Nephron progenitor cell (in vitro differentiated cells): Measurements from ENCODE around the gene WWOX.
A peak's percentile ranks its signal among the peaks of the same experiment; 100 is the strongest.

Source experiments
- DNase-seq: peaks from one replicate; pipeline ENCODE4 v3.0.0; 2021
- H3K27ac Mint-ChIP-seq: 2 replicates; pipeline ENCODE4 v1.8.0; 2021; ENCODE audit warnings: mild to moderate bottlenecking, moderate library complexity, mixed read lengths
- H3K27me3 Mint-ChIP-seq: 2 replicates; pipeline ENCODE4 v1.8.0; 2021; ENCODE audit warnings: mild to moderate bottlenecking, low read depth, mixed read lengths; ENCODE audit not compliant: poor library complexity
- H3K36me3 Mint-ChIP-seq: 2 replicates; pipeline ENCODE4 v1.8.0; 2021; ENCODE audit warnings: low read depth, mixed read lengths
- H3K4me1 Mint-ChIP-seq: 2 replicates; pipeline ENCODE4 v1.8.0; 2021; ENCODE audit warnings: mixed read lengths
- H3K4me3 Mint-ChIP-seq: 2 replicates; pipeline ENCODE4 v1.8.0; 2021; ENCODE audit warnings: mild to moderate bottlenecking, moderate library complexity, mixed read lengths
- H3K9me3 Mint-ChIP-seq: 2 replicates; pipeline ENCODE4 v1.8.0; 2021; ENCODE audit warnings: mild to moderate bottlenecking, moderate library complexity, mixed read lengths
- TF ChIP-seq, protein P1 (sequence below): fragments of 200-600 bp; sonication (generic); IDR thresholded peaks from 2 replicates; pipeline ENCODE4 v1.5.0; 2021; ENCODE audit warnings: antibody characterized with exemption

WWOX gene

DNA sequence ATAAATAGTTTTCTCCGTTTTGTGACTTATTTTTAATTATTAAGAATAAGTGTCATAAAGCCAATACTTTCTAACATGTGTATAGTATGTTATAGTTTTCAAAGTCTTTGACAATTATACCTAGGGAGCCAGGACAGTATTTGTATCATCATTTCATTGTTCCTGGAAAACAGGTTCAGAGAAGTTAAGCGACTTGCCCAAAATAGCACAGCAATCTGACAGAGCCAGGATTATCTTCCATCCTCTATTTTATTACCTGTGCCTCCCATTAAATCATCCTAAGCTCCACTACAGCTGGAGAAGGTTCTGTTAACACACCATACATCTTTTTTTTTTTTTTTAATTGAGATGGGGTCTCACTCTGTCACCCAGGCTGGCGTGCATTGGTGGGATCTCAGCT is 782.7 kb downstream of the WWOX start:
- Mint-ChIP-seq H3K36me3 (no peaks in the 10 kb centered on the region), H3K4me1 (peaks cover 10% of the 10 kb centered on the region), H3K27ac (no peak overlapping the region), H3K27me3 (peaks cover 7% of the 10 kb centered on the region), H3K4me3 (no peak overlapping the region), H3K9me3 (no peaks in the 10 kb centered on the region)
- TF ChIP-seq, protein P1, sequence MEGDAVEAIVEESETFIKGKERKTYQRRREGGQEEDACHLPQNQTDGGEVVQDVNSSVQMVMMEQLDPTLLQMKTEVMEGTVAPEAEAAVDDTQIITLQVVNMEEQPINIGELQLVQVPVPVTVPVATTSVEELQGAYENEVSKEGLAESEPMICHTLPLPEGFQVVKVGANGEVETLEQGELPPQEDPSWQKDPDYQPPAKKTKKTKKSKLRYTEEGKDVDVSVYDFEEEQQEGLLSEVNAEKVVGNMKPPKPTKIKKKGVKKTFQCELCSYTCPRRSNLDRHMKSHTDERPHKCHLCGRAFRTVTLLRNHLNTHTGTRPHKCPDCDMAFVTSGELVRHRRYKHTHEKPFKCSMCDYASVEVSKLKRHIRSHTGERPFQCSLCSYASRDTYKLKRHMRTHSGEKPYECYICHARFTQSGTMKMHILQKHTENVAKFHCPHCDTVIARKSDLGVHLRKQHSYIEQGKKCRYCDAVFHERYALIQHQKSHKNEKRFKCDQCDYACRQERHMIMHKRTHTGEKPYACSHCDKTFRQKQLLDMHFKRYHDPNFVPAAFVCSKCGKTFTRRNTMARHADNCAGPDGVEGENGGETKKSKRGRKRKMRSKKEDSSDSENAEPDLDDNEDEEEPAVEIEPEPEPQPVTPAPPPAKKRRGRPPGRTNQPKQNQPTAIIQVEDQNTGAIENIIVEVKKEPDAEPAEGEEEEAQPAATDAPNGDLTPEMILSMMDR, result no peak
- no peak for DNase-seq

DNA sequence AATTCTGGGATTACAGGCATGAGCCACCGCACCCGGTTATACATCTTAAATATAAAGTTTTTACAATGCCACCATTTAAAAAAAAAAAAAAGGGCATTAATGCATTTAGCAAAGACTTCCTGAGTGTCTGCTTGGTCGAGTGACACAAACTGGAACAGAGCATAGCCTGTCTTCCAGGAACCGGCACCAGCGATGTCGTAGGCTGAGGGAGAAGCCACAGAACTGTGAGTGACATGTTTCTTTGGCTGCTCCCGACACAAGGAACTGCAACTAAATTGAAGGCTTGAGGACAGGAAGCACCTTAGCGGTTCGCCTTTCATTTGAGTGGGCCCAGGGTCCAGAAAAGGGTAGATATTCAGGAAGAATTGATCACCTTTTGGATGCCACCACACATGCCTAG is 783.3 kb downstream of the WWOX start:
- Mint-ChIP-seq H3K36me3 (no peaks in the 10 kb centered on the region), H3K27me3 (peaks cover 7% of the 10 kb centered on the region), H3K4me1 (peaks cover 10% of the 10 kb centered on the region), H3K9me3 (no peaks in the 10 kb centered on the region), H3K27ac (no peak overlapping the region), H3K4me3 (no peak overlapping the region)
- TF ChIP-seq, protein P1, result no peak
- DNase-seq, result no peak

DNA sequence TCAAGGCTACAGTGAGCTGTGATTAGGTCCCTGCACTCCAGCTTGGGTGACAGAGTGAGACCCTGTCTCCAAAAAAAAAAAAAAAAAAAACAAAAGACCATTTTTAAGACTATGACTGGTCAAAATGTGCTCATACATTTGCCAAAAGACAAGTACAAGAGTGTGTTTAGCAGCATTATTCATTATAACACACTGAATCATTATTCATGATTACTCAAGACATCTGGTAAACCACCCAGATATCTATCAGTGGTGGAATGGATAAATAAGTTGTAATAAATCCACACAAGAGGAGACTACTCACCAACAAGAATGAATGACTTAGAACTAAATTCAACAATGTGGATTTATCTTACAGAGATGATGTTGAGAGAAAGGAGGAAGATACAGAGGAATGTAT is 784.8 kb downstream of the WWOX start:
- Mint-ChIP-seq H3K9me3 (no peaks in the 10 kb centered on the region), H3K27me3 (peaks cover 7% of the 10 kb centered on the region), H3K4me1 (peaks cover 21% of the 10 kb centered on the region), H3K27ac (no peak overlapping the region), H3K4me3 (no peak overlapping the region), H3K36me3 (no peaks in the 10 kb centered on the region)
- TF ChIP-seq, protein P1, result no peak
- DNase-seq, result no peak

DNA sequence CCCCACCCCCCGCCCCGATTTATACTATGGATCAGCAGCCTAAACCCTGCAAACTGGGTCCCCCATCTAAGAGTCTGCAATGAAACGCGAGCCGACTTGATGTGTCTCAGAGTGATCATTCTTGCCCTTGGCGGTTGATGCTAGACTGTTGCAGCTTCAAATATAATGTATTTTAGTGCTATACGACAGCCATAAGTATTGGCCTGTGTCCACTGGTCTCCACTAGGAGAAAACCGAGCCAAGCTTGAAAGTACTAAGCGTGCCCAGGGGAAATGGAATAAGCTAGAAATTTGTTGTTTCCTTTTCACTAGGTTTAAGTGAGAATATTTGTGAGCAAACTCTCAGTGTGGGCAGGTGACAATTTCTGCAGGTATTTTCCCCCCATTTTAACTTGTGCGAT is 789.9 kb downstream of the WWOX start:
- TF ChIP-seq, protein P1, result no peak
- Mint-ChIP-seq H3K9me3 (no peaks in the 10 kb centered on the region), H3K4me1 (peaks cover 34% of the 10 kb centered on the region), H3K36me3 (no peaks in the 10 kb centered on the region), H3K4me3 (no peak overlapping the region), H3K27ac (no peak overlapping the region), H3K27me3 (peaks cover 3% of the 10 kb centered on the region)
- DNase-seq, result no peak

DNA sequence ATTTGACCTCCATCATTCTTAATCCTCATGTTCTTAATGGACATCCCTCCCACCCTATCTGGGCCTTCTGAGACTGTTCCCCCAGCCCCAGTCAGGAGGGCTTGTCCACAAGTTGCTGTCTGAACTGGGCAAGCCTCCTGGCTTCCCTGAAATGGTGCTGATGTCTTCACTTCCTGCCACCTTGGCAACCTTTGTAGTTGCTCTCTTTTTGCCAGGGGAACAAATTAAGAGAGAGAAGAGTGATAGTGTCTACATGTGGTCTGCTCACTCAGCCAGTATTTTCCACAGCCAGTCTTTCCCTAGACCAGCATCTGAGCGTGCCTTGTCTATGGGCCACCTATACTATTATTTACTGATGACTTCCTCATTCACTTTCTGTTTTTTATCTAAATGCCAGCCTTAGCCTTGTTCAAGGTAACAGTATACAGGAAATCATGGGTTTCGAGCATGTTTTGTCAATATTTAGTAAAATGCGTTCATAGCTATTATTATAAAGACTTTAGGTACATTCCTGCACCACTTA is 791.0 kb downstream of the WWOX start:
- DNase-seq, result no peak
- Mint-ChIP-seq H3K27me3 (no peaks in the 10 kb centered on the region), H3K9me3 (no peaks in the 10 kb centered on the region), H3K36me3 (no peaks in the 10 kb centered on the region), H3K4me1 (peaks cover 34% of the 10 kb centered on the region), H3K27ac (peak overlapping the region; percentile 30), H3K4me3 (no peak overlapping the region)
- TF ChIP-seq, protein P1, result no peak

DNA sequence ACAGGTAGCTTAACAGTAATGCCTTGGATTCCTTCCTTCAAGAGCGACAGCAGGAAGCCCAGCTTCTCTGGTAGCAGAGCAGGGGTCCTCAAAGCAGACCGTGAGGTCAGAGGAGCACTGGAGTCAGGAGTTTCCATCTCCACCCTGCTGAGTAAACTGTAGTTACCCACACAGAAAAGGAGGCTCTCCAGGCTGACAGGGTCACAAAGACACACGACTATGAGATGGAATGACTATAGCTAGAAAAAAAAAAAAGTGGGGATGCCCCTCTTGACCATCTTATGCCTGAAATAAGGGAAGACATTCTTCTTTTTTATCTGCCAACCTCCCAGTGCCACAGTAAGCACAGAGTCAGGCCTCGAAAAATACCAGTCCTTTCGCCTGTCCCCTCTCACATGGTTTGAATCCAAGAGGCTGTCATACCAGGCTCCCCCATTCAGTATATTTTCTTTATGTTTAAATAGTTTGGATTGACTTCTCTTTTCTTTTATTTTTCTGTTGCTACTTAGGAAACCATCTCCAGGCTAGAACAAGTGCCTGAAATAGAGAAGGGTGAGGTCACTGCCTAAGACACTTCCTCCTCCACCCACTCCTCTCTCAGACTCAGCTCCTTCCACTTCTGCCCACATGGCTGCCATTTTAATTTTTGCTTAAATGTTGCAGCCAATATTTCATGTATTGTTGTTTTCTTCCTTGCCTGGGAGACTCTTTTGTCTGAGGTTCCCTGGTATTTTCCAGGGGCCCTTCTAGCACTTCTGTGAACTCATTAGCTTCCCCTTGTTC is 793.7 kb downstream of the WWOX start:
- Mint-ChIP-seq H3K4me1 (peaks cover 29% of the 10 kb centered on the region), H3K27me3 (peaks cover 4% of the 10 kb centered on the region), H3K36me3 (no peaks in the 10 kb centered on the region), H3K4me3 (no peak overlapping the region), H3K9me3 (peaks cover 1% of the 10 kb centered on the region), H3K27ac (no peak overlapping the region)
- TF ChIP-seq, protein P1, result no peak
- no peak for DNase-seq
